ENCODE data around the gene PRR16.
A peak's percentile ranks its signal among the peaks of the same experiment; 100 is the strongest.

PRR16 gene

GRCh38 chr5:120591911-120592310 is 127.8 kb downstream of the PRR16 start:
- DNase-seq = no peak

GRCh38 chr5:120599576-120599975 is 135.5 kb downstream of the PRR16 start:
- no peak for DNase-seq

GRCh38 chr5:120600639-120601038 is 136.5 kb downstream of the PRR16 start:
- no peak for DNase-seq

GRCh38 chr5:120602033-120602432 is 137.9 kb downstream of the PRR16 start:
- DNase-seq = no peak

GRCh38 chr5:120604884-120605283 is 140.8 kb downstream of the PRR16 start:
- DNase-seq = no peak

GRCh38 chr5:120605325-120606079 is 141.4 kb downstream of the PRR16 start:
- no peak for DNase-seq

GRCh38 chr5:120609570-120609969 is 145.5 kb downstream of the PRR16 start:
- no peak for DNase-seq

GRCh38 chr5:120610145-120610544 is 146.0 kb downstream of the PRR16 start:
- no peak for DNase-seq

GRCh38 chr5:120613729-120614128 is 149.6 kb downstream of the PRR16 start:
- DNase-seq = no peak

GRCh38 chr5:120614531-120615180 is 150.6 kb downstream of the PRR16 start:
- DNase-seq = no peak

GRCh38 chr5:120615967-120616645 is 152.0 kb downstream of the PRR16 start:
- no peak for DNase-seq

GRCh38 chr5:120621339-120621738 is 157.2 kb downstream of the PRR16 start:
- DNase-seq = no peak

- no peak for DNase-seq
These were observed 160.0 kb downstream of the PRR16 start for GRCh38 chr5:120624021-120624563.

- DNase-seq = no peak
These were observed 164.1 kb downstream of the PRR16 start for GRCh38 chr5:120628156-120628555.

- no peak for DNase-seq
These were observed 166.4 kb downstream of the PRR16 start for GRCh38 chr5:120630550-120630949.

GRCh38 chr5:120631611-120632010 is 167.5 kb downstream of the PRR16 start:
- no peak for DNase-seq

GRCh38 chr5:120632430-120632829 is 168.3 kb downstream of the PRR16 start:
- DNase-seq = no peak

- DNase-seq = no peak
These were observed 174.3 kb downstream of the PRR16 start for GRCh38 chr5:120638449-120638848.

GRCh38 chr5:120640778-120641177 is 176.7 kb downstream of the PRR16 start:
- DNase-seq = no peak

GRCh38 chr5:120644516-120644915 is 180.4 kb downstream of the PRR16 start:
- DNase-seq = no peak

GRCh38 chr5:120655828-120656435 is 191.8 kb downstream of the PRR16 start:
- peak; percentile 3 for DNase-seq

- DNase-seq = no peak
These were observed 193.0 kb downstream of the PRR16 start for GRCh38 chr5:120657104-120657503.

- no peak for DNase-seq
These were observed 213.4 kb downstream of the PRR16 start for GRCh38 chr5:120677481-120677880.
